PC-9 (cell line): ENCODE results near the gene TMEM120A. TPM values are rescaled to one million over a fixed set of nuclear protein-coding genes. Genes with fewer than 3 reads are reported as not detected.

Experiments used
- BruUV-seq: library from RNA; stranded (reverse); fragments of 400-500 nt; replicated peaks from 2 replicates; lab custom pipeline; 2021; lab: Mats Ljungman, UMichigan
- CTCF ChIA-PET: fragments of 300-600 bp; sonication (Branson Sonifier 250); formaldehyde crosslinking; loops from one replicate; lab custom pipeline; 2022; ENCODE audit warnings: antibody characterized with exemption; lab: Charles Lee
- POLR2A ChIA-PET: fragments of 300-600 bp; sonication (Branson Sonifier 250); formaldehyde crosslinking; loops from one replicate; lab custom pipeline; 2022; ENCODE audit warnings: antibody characterized with exemption; ENCODE audit not compliant: unreplicated experiment; lab: Charles Lee
- DNase-seq, 2 experiments: peaks; one replicate each; pipeline versions ENCODE4 v3.0.0 to v3.0.0-alpha.2; 2015 to 2022; ENCODE audit warnings: mixed read lengths in 1 of 2
- H2AFZ ChIP-seq: fragments of 200-600 bp; sonication (generic); 2 replicates; pipeline ENCODE4 v1.8.1; 2017; ENCODE audit warnings: antibody characterized with exemption
- H3F3A ChIP-seq: fragments of 200-600 bp; sonication (generic); 2 replicates; pipeline ENCODE4 v1.8.1; 2017; ENCODE audit warnings: antibody characterized with exemption, mild to moderate bottlenecking, low read depth; ENCODE audit not compliant: insufficient read depth
- H3K27ac ChIP-seq: fragments of 200-600 bp; sonication (generic); 2 replicates; pipeline ENCODE4 v1.6.1; 2016; ENCODE audit warnings: mixed run types
- H3K27me3 ChIP-seq: fragments of 200-600 bp; sonication (generic); 2 replicates; pipeline ENCODE4 v1.6.1; 2016; ENCODE audit warnings: low read depth, mixed run types; ENCODE audit not compliant: insufficient read depth
- H3K36me3 ChIP-seq: fragments of 200-600 bp; sonication (generic); 2 replicates; pipeline ENCODE4 v1.6.1; 2016; ENCODE audit warnings: low read depth, mixed run types
- H3K4me1 ChIP-seq: fragments of 200-600 bp; sonication (generic); replicated peaks from 2 replicates; pipeline ENCODE4 v1.6.1; 2016; ENCODE audit warnings: mixed run types; ENCODE audit not compliant: insufficient read depth
- H3K4me2 ChIP-seq: fragments of 200-600 bp; sonication (generic); 2 replicates; pipeline ENCODE4 v1.6.1; 2017; ENCODE audit warnings: mixed run types
- H3K4me3 ChIP-seq: fragments of 200-600 bp; sonication (generic); 2 replicates; pipeline ENCODE4 v1.6.1; 2016; ENCODE audit warnings: mixed run types
- H3K79me2 ChIP-seq: fragments of 200-600 bp; sonication (generic); 2 replicates; pipeline ENCODE4 v1.6.1; 2017; ENCODE audit warnings: low read depth, mixed run types
- H3K9me2 ChIP-seq: fragments of 200-600 bp; sonication (generic); 2 replicates; pipeline ENCODE4 v1.8.1; 2017; ENCODE audit warnings: mild to moderate bottlenecking; ENCODE audit not compliant: insufficient read depth
- H3K9me3 ChIP-seq: fragments of 200-600 bp; sonication (generic); 2 replicates; pipeline ENCODE4 v1.8.1; 2016; ENCODE audit warnings: low read depth; ENCODE audit not compliant: insufficient read depth
- H4K20me1 ChIP-seq: fragments of 200-600 bp; sonication (generic); 2 replicates; pipeline ENCODE4 v1.8.1; 2017; ENCODE audit not compliant: insufficient read depth
- CTCF ChIP-seq: fragments of 200-600 bp; sonication (generic); conservative IDR thresholded peaks from 2 replicates; pipeline ENCODE4 v1.6.1; 2017; ENCODE audit warnings: mixed run types, antibody characterized with exemption, mild to moderate bottlenecking, moderate library complexity
- EZH2 ChIP-seq: fragments of 200-600 bp; sonication (generic); IDR thresholded peaks from 2 replicates; pipeline ENCODE4 v1.8.0; 2017; ENCODE audit warnings: antibody characterized with exemption, low read depth
- intact Hi-C: fragments of 100-400 bp; cut with micrococcal nuclease; formaldehyde crosslinking; loops from one replicate; pipeline ENCODE4 v1.10.0; 2022; ENCODE audit not compliant: unreplicated experiment
- total RNA-seq: library from RNA; stranded (reverse); gene quantifications from 2 replicates; pipeline ENCODE4 v1.2.3, GENCODE V29; 2021

The TMEM120A gene
- total RNA-seq, 1 experiment from 2014 or later, result 27.0 TPM

DNA sequence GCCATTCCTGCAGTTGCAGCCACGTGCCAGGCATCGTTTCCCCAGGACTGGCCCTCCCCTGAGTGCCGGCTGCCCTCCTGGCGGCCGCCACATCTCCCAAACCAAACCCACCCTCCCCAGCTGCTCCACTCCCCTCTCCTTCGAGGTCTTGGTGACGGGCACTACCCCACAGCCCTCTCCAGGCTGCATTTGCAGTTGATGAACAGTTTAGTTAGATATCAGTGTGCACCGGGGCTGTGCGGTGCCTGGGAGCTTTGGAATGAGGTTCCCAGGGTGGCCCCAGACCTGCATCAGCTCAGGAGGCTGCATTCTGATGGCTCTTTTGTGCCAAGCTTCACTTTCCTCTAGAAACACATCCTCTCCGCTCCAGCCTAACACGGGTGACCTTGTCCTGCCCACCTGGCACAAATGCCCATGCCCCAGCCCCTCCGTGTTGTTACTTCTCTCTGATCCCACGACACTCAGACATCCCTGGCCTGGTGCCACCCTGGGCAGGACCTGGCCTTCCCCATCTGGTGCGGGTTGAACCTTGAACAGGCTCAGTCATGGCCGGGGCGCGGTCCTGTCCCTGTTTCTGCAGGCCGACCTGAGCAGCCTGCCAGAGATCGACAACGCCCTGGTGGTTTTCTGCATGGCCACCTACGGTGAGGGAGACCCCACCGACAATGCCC lies 14.5 kb downstream of the TMEM120A start:
- Histone ChIP-seq H3K27me3 (no peaks in the 10 kb centered on the region), H3K4me2 (no peak overlapping the region), H3K36me3 (no peaks in the 10 kb centered on the region), H2AFZ (no peak overlapping the region), H4K20me1 (no peaks in the 10 kb centered on the region; the same call in 1 of the 2 replicates), H3K79me2 (no peaks in the 10 kb centered on the region), H3K9me3 (no peaks in the 10 kb centered on the region), H3K4me3 (no peak overlapping the region), H3K27ac (no peak overlapping the region), H3K9me2 (no peaks in the 10 kb centered on the region), H3K4me1 (no peaks in the 10 kb centered on the region), H3F3A (0 out of 2 replicates have a peak, but pooled peaks cover 6% of the 10 kb centered on the region)
- POLR2A ChIA-PET, result no interaction called here
- no peak for DNase-seq
- TF ChIP-seq CTCF (no peak), EZH2 (no peak)
- intact Hi-C loops, result no loop called here
- BruUV-seq, result no TSS peak
- CTCF ChIA-PET, result no interaction called here

DNA sequence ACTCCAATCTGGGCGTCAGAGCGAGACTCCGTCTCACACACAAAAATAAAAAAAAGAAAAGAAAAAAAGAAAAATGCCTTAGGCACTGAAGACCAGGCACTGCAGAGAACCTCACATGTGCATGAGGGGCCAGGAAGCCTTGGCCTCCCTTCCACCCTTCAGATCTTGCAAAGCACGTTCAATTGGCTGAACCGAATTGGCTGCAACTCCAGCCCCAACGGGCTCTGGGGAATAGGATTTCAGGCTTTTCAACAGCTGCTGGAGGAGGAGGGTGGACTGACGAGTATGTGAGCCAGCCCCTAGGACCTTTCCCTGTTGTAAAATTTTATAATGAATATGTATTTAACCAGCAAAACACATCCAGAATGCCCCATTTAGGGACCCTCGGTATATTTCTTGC lies 16.7 kb downstream of the TMEM120A start:
- Histone ChIP-seq H3K4me2 (no peak overlapping the region), H4K20me1 (no peaks in the 10 kb centered on the region; the same call in 1 of the 2 replicates), H3K9me3 (no peaks in the 10 kb centered on the region), H3K79me2 (no peaks in the 10 kb centered on the region), H3K4me1 (no peaks in the 10 kb centered on the region), H3K27me3 (no peaks in the 10 kb centered on the region), H2AFZ (no peak overlapping the region), H3K36me3 (peaks cover 3% of the 10 kb centered on the region; the same call in 1 of the 2 replicates), H3K27ac (no peak overlapping the region), H3K4me3 (no peak overlapping the region), H3K9me2 (no peaks in the 10 kb centered on the region), H3F3A (0 out of 2 replicates have a peak, but pooled peaks cover 7% of the 10 kb centered on the region)
- no peak for DNase-seq
- no TSS peak for BruUV-seq
- CTCF ChIA-PET, result no interaction called here
- no peak for TF ChIP-seq EZH2
- TF ChIP-seq CTCF, result no peak
- POLR2A ChIA-PET, result no interaction called here
- intact Hi-C loops, result no loop called here

- no peak for DNase-seq
- H3F3A ChIP-seq, result 0 out of 2 replicates have a peak, but pooled peaks cover 4% of the 10 kb centered on the region
- intact Hi-C loops, result no loop called here
- ChIA-PET POLR2A (interaction anchor here (0.6 to 0.7 kb wide), 2 partner anchors 53 to 56 kb away, joined by 5 read pairs; no protein-coding TSS in a partner anchor), CTCF (no interaction called here)
- H3K36me3 ChIP-seq, result peaks cover 9% of the 10 kb centered on the region; the same call in 1 of the 2 replicates
- no peak overlapping the region for H2AFZ ChIP-seq
- no peak overlapping the region for H3K4me2 ChIP-seq
- TF ChIP-seq EZH2 (no peak), CTCF (peak; percentile 44; the same call in 1 of the 2 replicates)
- no peak overlapping the region for H3K4me3 ChIP-seq
- no peaks in the 10 kb centered on the region for H3K9me2 ChIP-seq
- no peaks in the 10 kb centered on the region for H4K20me1 ChIP-seq
- no peaks in the 10 kb centered on the region for H3K27me3 ChIP-seq
- no peaks in the 10 kb centered on the region for H3K4me1 ChIP-seq
- H3K79me2 ChIP-seq, result no peaks in the 10 kb centered on the region
- BruUV-seq, result no TSS peak
- no peak overlapping the region for H3K27ac ChIP-seq
- no peaks in the 10 kb centered on the region for H3K9me3 ChIP-seq
Measured at GRCh38 chr7:75971961-75972763, 22.2 kb downstream of the TMEM120A start.
